Kidney (tissue), 14 donors: ENCODE data around the gene ZFP36L2. TPM values are rescaled to one million over a fixed set of nuclear protein-coding genes. Genes with fewer than 3 reads are reported as not detected.

ENCODE experiments used
- DNase-seq, 5 donors: peaks; one replicate each; pipeline ENCODE4 v3.0.0-alpha.2; 2013 to 2020
- FAIRE-seq: peaks from 2 replicates; lab custom pipeline; 2012; peaks lifted over from hg19 to GRCh38; lab: Jason Lieb, UNC
- H3K27ac ChIP-seq, 2 donors: one replicate each; pipeline ENCODE4 v1.7.0; 2013; ENCODE audit warnings: low read depth in 2 of 2, low read length in 2 of 2, inconsistent platforms in 1 of 2
- H3K27me3 ChIP-seq: one replicate; pipeline ENCODE4 v1.7.1; 2013; ENCODE audit warnings: low read length, inconsistent platforms; ENCODE audit not compliant: control insufficient read depth, insufficient read depth
- H3K36me3 ChIP-seq, 3 donors: one replicate each; pipeline versions ENCODE4 v1.7.0 to v1.7.1; 2013; ENCODE audit warnings: low read length in 3 of 3, control low read depth in 1 of 3, inconsistent platforms in 1 of 3; ENCODE audit not compliant: insufficient read depth in 3 of 3, control insufficient read depth in 2 of 3
- H3K4me1 ChIP-seq, 3 donors: one replicate each; pipeline versions ENCODE4 v1.7.0 to v1.7.1; 2013; ENCODE audit warnings: low read length in 3 of 3, inconsistent platforms in 1 of 3, low read depth in 1 of 3; ENCODE audit not compliant: control insufficient read depth in 2 of 3, insufficient read depth in 2 of 3
- H3K4me3 ChIP-seq, 3 donors: one replicate each; pipeline versions ENCODE4 v1.7.0 to v1.8.1; 2013; ENCODE audit warnings: low read length in 3 of 3, control low read depth in 1 of 3, inconsistent platforms in 1 of 3
- H3K9ac ChIP-seq, 3 donors: one replicate each; pipeline versions ENCODE4 v1.7.0 to v1.7.1; 2013; ENCODE audit warnings: low read length in 3 of 3, control low read depth in 1 of 3, inconsistent platforms in 1 of 3
- H3K9me3 ChIP-seq, 3 donors: one replicate each; pipeline versions ENCODE4 v1.7.0 to v1.7.1; 2013; ENCODE audit warnings: low read length in 3 of 3, control low read depth in 1 of 3, inconsistent platforms in 1 of 3; ENCODE audit not compliant: control insufficient read depth in 2 of 3, insufficient read depth in 1 of 3
- intact Hi-C: fragments of 100-400 bp; cut with DNase I; formaldehyde crosslinking; loops from one replicate; pipeline ENCODE4 v1.11.1; 2022
- polyA plus RNA-seq: library from polyadenylated mRNA; stranded (reverse); fragments of 350-450 nt; fragmentation: Illumina TruSeq; extraction: RNeasy Lipid Tissue Mini Kit (QIAGEN cat#74804); gene quantifications from one replicate; pipeline ENCODE4 v1.2.3, GENCODE V29; 2014; ENCODE audit warnings: low read depth, low replicate concordance; ENCODE audit not compliant: insufficient read depth
- total RNA-seq: library from RNA; stranded (reverse); fragmentation: NEBNext Ultra II Directional; extraction: Animal tissue kit (Norgen Biotek cat#: 25700); gene quantifications from one replicate; pipeline ENCODE4 v1.2.1, GENCODE V29; 2021
- TF ChIP-seq, protein P1 (sequence below): IDR thresholded peaks from 3 replicates; pipeline ENCODE4 v1.5.1; 2012; ENCODE audit warnings: mild to moderate bottlenecking, moderate library complexity, borderline replicate concordance; ENCODE audit not compliant: insufficient read depth; ENCODE audit errors: extremely low read depth
- donor health status: control.
- donor health status: control.
- donor health status: control.
- donor health status: control.
- donor health status: control.
- donor health status: DM: yes; HTN: yes; CAD: no.
- donor health status: Normal renal cell carcinoma (clear cell type).

The ZFP36L2 gene
- total and polyA plus RNA-seq, 2 donors from 2014 or later: 35.4 to 247 TPM

DNA sequence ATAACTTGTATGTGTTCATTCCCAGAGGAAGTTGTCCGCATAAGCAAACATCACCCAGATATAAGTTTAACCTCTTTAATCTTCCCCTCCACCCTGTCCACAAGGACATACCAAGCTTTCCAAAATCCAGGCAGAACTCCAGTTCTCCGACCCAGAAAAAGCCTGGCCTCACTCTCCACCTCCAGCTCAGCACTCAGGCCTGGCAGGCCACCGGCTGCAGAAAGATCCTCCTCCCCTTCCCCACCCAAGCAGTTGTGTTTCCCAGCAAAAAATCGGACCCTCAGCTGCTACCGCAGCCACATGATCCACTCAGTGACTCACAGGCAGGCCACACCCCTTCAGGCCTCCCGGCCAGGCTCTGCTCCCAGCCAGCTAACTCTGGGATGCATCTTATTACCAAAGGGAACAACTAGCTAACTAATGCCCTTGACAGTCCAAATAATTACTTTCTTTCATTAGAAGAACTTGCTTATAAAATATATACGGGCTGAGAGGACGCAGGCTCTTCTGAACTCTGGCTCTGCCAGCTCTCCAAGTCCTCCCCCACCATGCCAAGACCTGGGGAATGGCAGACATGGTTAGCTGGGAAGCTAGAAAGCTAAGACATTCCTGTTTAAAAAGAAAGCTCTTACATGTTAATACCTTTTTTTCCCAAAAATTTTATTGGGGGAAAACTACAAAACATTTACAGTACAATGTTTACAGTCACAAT, 4.5 kb downstream of the ZFP36L2 start:
- TF ChIP-seq, protein P1, sequence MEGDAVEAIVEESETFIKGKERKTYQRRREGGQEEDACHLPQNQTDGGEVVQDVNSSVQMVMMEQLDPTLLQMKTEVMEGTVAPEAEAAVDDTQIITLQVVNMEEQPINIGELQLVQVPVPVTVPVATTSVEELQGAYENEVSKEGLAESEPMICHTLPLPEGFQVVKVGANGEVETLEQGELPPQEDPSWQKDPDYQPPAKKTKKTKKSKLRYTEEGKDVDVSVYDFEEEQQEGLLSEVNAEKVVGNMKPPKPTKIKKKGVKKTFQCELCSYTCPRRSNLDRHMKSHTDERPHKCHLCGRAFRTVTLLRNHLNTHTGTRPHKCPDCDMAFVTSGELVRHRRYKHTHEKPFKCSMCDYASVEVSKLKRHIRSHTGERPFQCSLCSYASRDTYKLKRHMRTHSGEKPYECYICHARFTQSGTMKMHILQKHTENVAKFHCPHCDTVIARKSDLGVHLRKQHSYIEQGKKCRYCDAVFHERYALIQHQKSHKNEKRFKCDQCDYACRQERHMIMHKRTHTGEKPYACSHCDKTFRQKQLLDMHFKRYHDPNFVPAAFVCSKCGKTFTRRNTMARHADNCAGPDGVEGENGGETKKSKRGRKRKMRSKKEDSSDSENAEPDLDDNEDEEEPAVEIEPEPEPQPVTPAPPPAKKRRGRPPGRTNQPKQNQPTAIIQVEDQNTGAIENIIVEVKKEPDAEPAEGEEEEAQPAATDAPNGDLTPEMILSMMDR: no peak
- no peaks in the 10 kb centered on the region for H3K9me3 ChIP-seq
- H3K27ac ChIP-seq: peak overlapping the region; percentile 94 to 98
- H3K4me1 ChIP-seq: peaks cover 19 to 41% (median 24%) of the 10 kb centered on the region in 3 donors
- intact Hi-C loops: loop anchor here (10.0 kb wide), 1 partner anchor 267 kb away; no protein-coding TSS in a partner anchor
- DNase-seq (peak; percentile 97 to 98 (median 97)), FAIRE-seq (no peak)
- H3K27me3 ChIP-seq: no peaks in the 10 kb centered on the region
- peak overlapping the region; percentile 53 to 87 (median 85) for H3K9ac ChIP-seq
- H3K4me3 ChIP-seq: peak overlapping the region; percentile 87 to 92 (median 89)
- H3K36me3 ChIP-seq: peaks cover 3 to 18% (median 5%) of the 10 kb centered on the region in 3 donors

DNA sequence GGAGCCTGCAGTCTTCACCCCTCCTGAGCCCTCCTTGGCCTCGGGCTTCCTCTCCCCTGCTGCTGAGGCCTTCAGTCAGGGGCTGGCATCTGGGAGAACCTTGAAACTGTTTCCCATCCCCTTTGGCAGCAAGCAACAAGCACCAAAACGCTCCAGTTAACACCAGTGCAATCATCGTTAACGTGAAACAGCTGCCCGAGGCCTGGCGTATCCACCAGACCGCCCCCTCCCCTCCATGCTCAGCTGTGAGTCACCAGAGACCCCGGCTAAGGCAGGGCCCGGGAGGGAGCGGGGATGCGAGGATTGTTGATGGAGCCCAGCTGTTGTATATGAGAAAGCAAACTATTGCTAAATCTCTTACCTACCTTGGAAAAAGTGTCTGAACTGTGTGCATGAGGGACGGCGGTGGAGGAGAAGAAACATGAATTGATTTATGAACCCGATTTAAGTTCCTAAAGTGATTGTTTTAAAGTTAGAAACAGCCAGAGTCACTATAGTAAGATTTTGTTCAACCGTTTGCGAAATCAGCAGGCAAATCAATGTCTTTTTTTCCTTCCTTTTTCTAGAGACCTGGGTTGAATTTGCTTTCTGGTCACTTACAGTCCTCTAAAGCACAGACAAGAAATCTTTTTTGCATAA, 5.2 kb downstream of the ZFP36L2 start:
- DNase-seq (peak; percentile 94 to 98 (median 96)), FAIRE-seq (no peak)
- peak overlapping the region; percentile 56 to 92 (median 89) for H3K4me3 ChIP-seq
- peak overlapping the region; percentile 55 to 87 (median 85) for H3K9ac ChIP-seq
- H3K27me3 ChIP-seq: no peaks in the 10 kb centered on the region
- H3K4me1 ChIP-seq: peaks cover 19 to 41% (median 24%) of the 10 kb centered on the region in 3 donors
- peaks cover 3 to 18% (median 5%) of the 10 kb centered on the region in 3 donors for H3K36me3 ChIP-seq
- H3K27ac ChIP-seq: peak overlapping the region; percentile 94 to 98
- intact Hi-C loops: loop anchor here (10.0 kb wide), 1 partner anchor 266 kb away; no protein-coding TSS in a partner anchor
- no peaks in the 10 kb centered on the region for H3K9me3 ChIP-seq
- TF ChIP-seq, protein P1: no peak

DNA sequence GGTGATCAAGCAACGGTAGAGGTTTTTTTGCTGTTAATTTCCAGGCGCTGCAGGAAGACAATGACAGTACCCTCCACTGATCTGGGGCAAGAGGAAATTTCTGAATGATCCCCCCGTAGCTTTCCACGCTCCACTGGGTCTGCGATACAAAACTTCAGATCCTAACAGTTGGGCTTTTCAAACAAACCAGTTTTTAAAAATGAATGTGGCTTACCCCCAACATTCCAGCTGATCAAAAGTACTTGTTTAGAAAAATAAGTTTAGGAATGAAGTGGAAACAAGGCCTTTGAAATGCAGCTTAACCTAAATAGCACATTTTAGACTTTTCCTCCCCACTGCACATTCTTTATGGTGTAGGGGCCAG, 5.7 kb downstream of the ZFP36L2 start:
- peak overlapping the region; percentile 20 to 85 (median 55) for H3K9ac ChIP-seq
- no peaks in the 10 kb centered on the region for H3K27me3 ChIP-seq
- peaks cover 3 to 18% (median 5%) of the 10 kb centered on the region in 3 donors for H3K36me3 ChIP-seq
- no peaks in the 10 kb centered on the region for H3K9me3 ChIP-seq
- H3K4me3 ChIP-seq: peak overlapping the region; percentile 7 to 92 (median 89)
- H3K4me1 ChIP-seq: peaks cover 19 to 41% (median 24%) of the 10 kb centered on the region in 3 donors
- TF ChIP-seq, protein P1: no peak
- H3K27ac ChIP-seq: peak overlapping the region; percentile 94 to 98
- FAIRE-seq: no peak
- DNase-seq: no peak
- intact Hi-C loops: loop anchor here (10.0 kb wide), 1 partner anchor 266 kb away; no protein-coding TSS in a partner anchor
